HK-2 (cell line): ENCODE measurements around the gene EPB41.
"Not testable (repeated sequence)": the region's sequence is repeated elsewhere in the genome, so short reads cannot be mapped to it uniquely, and the experiment has no call there.

ENCODE experiments used
- DNase-seq: peaks from one replicate; pipeline ENCODE4 v3.0.0-alpha.2; 2018; ENCODE audit not compliant: unreplicated experiment

Gene EPB41

DNA sequence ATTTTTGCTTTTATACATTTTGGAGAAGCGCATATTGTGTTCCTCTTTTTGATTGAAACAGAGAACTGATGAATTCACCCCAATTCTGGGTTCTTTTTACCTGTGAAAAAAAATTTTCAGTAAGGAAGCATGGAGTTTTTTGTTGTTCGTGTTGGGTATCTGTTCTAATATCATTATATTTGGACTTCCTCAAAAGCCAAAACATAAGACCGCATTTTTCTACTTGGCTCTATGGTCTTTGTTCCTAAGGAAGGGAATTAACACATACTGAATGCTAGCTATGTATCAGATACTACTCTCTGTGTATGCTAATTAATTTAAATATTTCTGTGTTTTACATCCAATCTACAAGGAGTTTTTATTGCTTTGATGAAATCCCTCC is 12.9 kb downstream of the EPB41 start:
- no peak for DNase-seq

DNA sequence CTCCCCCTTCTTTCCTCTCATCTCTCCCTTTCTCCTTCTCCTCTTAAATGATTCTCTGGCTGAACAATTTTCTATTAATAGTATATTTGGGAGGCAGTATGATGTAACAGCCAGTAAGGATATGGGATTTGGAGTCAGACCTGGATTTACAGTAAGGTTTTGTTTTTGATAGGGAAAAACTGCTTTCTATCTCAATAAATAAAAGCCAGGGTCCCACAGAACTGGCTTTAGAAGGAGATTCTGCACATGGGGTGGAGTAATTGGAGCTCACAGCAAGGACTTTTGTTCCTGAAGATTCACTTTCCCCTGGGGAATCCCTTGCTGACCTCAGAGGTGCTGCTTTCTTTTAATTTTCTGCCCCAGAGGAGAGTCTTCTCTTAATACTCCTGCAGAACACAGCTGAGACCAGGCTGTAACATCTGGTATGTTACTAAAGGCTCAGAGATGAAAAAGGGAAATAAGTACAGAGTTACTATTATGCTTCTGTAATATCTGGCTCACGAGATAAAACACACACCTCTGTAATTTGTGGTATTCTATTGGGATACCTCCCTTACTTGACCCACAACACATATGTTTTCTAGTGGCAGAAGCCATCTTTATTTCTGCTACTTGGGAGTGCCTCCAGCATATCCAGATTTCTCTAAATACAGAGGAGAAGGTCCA is 13.4 kb downstream of the EPB41 start:
- DNase-seq: no peak

- DNase-seq: no peak
Measured at GRCh38 chr1:28928314-28928941, 14.1 kb downstream of the EPB41 start.

GRCh38 chr1:28933277-28933676 is 18.9 kb downstream of the EPB41 start:
- DNase-seq: no peak

DNA sequence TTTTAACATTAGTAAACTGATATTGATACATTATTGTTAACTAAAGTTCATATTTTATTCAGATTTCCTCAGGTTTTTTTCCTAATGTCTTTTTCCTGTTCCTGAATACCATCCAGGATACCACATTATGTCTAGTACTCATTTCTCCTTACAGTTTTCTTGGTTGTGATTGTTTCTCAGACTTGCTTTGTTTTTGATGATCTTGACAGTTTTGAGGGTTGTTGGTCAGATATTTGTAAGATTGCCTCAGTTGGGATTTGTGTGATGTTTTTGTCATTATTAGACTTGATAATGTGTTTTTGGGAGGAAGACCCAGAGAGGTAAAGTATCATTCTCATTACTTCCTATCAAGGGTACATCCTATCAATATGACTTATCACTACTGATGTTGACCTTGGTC is 19.5 kb downstream of the EPB41 start:
- no peak for DNase-seq

DNA sequence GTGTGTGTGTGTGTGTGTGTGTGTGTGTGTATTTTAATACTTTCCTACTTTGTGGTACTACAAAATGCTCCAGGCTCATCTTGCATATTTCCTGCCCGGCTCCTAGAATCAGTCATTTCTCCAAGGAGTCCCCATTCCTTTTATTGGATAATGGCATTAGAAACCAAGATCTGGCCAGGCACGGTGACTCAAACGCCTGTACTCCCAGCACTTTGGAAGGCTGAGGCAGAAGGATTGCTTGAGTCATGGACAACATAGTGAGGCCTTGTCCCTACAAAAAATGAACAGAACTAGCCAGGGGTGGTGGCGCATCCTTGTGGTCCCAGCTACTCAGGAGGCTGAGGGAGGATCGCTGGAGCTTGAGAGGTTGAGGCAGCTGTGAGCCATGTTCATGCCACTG is 20.3 kb downstream of the EPB41 start:
- DNase-seq: no peak

GRCh38 chr1:28935293-28935692 is 20.9 kb downstream of the EPB41 start:
- DNase-seq: no peak

GRCh38 chr1:28936094-28936493 is 21.7 kb downstream of the EPB41 start:
- no peak for DNase-seq

DNA sequence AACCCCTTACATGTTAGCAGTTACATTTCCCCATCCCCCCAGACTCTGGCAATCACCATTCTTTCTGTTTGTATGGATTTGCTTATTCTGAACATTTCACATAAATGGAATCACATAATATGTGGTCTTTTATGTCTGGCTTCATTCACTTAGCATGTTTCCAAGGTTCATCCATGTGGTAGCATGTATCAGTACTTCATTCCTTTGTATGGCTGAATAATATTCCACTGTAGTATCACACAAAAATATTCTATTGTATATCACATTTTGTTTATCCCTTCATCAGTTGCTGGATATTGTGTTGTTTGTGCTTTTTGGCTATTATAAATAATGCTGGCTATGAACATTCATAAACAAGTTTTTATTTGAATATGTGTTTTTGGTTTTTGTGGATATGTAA is 22.2 kb downstream of the EPB41 start:
- no peak for DNase-seq

GRCh38 chr1:28943581-28943980 is 29.2 kb downstream of the EPB41 start:
- DNase-seq: not testable (repeated sequence)

DNA sequence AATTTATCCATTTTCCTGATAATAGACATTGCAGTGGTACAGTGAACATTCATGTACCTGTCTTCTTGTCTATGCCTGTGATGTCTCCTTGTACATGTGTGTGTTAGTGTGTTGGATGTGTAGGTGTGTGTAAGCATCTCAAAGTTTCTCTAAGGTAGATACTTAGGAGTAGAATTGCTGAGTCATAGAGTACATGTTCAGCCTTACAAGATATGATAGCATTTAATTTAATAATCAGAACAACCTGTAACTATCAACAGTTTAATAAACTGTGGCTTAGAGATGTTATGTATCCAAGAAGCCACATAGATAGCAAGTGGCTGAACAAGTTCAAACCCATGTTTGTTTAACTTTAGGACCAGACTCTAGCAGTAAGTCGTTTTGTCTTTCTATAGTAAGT is 35.6 kb downstream of the EPB41 start:
- DNase-seq: no peak

GRCh38 chr1:28950449-28950848 is 36.1 kb downstream of the EPB41 start:
- DNase-seq: no peak

GRCh38 chr1:28954126-28954726 is 39.9 kb downstream of the EPB41 start:
- DNase-seq: no peak

GRCh38 chr1:28956038-28956464 is 41.7 kb downstream of the EPB41 start:
- no peak for DNase-seq

- not testable (repeated sequence) for DNase-seq
Measured at GRCh38 chr1:28962114-28962831, 47.9 kb downstream of the EPB41 start.

GRCh38 chr1:28965271-28965870 is 51.0 kb downstream of the EPB41 start:
- DNase-seq: no peak

DNA sequence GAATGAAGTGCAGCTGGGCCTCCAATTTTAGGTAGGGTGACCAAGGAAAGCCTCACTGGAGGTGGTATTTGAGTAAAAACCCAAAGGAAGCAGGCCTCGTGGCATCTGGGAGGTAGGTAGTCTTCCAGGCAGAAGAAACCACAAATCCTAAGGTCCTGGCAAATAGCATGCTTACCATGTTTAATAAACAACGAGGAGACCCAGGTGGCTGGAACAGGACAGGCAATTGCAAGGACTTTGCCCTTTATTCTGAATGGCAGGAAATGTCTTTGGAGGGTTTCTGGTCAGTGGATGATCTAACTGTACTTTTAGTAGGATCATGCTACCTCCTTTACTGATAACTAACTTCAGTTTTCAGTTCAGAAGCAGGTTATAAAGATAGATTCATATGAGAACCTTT is 52.2 kb downstream of the EPB41 start:
- no peak for DNase-seq

DNA sequence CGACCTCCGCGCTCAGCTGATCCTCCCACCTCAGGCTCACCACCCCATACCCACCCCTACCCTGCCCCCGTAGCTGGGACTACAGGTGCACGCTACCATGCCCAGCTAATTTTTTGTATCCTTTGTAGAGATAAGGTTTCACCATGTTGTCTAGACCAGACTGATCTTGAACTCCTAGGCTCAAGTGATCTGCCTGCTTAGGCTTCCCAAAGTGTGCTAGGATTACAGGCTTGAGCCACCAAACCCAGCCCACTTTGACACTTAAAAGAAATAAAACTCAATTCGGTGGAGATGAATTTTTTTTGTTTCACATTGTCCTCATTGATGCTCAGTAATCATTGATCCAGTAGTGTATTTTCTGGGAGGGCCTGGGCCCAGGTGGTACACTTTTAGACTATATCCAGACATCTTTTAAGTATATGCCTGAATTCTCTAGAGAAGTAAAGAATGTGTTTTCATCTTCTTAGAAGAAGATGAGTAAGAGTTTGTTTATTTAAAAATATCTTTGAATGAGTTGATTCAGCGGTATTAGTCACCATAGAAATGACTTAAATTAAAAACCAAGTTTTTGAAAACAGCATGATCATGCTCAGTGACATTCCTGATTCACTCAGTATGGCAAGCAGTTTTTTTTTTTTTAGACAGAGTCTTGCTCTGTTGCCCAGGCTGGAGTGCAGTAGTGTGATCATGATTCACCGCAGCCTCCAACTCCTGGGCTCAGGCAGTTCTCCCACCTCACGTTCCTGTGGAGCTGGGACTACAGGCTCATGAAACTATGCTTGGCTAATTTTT is 57.8 kb downstream of the EPB41 start:
- peak; percentile 60 for DNase-seq

DNA sequence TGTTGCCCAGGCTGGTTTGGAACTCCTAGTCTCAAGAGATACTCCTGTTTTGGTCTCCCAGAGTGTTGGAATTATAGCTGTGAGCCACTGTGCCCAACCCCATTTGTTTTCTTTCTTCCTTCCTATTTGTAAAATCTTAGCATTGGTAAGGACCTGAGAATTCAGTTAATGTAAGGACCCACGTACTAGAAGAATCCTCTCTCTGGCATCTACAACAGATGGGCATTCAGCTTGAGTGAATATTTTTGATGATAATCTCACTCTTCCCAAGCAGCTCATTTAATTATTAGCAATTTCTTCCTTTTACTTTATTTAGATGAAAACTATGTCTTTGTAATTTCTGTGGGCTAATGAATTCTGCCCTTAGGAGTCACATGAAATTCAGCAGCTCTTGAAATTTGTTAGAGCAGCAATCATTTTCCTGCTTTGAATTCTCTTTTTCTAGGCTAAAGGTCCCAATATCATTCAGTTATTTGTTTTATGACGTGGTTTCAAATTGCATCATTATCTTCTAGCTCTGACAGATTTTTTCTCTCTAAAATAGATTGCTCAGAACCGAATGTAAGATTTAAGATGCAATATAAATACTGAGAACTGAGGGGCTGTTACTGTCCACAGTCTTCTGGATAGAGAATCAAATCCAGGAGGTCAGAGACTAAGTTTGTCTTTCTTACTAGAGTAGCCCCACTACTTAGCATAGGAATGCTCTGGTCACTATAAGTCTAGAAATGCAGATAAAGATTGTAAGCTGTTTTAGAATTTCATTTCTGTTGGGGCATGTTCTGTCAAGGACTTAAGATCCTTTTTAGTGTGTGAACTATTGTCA is 59.4 kb downstream of the EPB41 start:
- no peak for DNase-seq

- no peak for DNase-seq
Measured at GRCh38 chr1:28974432-28974831, 60.1 kb downstream of the EPB41 start.

GRCh38 chr1:28976248-28976647 is 61.9 kb downstream of the EPB41 start:
- no peak for DNase-seq
